ENCODE data around the gene HMGB1.
A peak's percentile ranks its signal among the peaks of the same experiment; 100 is the strongest.
"Not testable (repeated sequence)": the region's sequence is repeated elsewhere in the genome, so short reads cannot be mapped to it uniquely, and the experiment has no call there.

The HMGB1 gene

DNA sequence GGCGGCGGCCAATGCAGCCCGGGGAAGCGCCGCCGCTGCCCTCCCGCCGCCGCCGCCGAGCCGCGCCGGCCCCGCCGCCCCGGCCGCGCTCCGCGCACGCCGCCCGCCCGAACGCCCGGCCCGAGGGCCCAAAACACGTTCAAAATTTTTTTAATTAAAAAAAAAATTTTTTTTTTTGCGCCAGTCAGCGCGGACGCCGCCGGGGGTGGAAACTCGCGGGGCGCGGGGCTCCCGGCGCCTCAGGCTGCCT is 468 bp downstream of the HMGB1 start:
- no peak for DNase-seq

- DNase-seq, result peak; percentile 70
These were observed 1.0 kb downstream of the HMGB1 start for GRCh38 chr13:30464496-30465342.

- peak; percentile 52 for DNase-seq
These were observed 1.8 kb downstream of the HMGB1 start for GRCh38 chr13:30463787-30464495.

DNA sequence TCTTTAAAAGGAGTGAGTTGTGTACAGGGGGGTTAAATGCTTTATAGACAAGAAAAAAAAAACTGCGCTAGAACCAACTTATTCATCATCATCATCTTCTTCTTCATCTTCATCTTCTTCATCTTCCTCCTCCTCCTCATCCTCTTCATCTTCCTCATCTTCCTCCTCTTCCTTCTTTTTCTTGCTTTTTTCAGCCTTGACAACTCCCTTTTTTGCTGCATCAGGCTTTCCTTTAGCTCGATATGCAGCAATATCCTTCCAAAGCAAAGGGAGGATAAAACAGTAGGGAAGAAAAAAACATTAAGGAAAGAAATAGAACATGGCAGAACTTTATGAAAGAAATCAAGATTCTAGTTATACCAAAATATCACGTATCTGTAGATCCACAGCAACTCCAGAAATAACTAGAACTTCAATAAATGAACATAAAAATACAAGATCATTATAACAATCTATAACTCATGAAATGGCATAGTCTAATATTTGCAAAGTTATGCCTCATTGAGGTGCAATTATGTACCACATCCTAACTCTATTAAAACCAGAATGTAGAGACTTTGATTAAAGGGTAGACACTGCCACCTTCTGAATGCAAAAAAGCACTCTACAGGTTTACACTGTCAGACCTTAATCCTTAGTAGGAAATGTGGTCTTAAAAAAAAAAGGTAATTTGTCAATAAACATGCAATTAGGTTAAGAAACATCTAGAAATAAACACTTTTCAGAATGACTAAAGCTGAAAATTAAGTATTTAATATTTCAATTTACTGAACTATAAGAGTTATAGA is 4.3 kb downstream of the HMGB1 start:
- not testable (repeated sequence) for DNase-seq

DNA sequence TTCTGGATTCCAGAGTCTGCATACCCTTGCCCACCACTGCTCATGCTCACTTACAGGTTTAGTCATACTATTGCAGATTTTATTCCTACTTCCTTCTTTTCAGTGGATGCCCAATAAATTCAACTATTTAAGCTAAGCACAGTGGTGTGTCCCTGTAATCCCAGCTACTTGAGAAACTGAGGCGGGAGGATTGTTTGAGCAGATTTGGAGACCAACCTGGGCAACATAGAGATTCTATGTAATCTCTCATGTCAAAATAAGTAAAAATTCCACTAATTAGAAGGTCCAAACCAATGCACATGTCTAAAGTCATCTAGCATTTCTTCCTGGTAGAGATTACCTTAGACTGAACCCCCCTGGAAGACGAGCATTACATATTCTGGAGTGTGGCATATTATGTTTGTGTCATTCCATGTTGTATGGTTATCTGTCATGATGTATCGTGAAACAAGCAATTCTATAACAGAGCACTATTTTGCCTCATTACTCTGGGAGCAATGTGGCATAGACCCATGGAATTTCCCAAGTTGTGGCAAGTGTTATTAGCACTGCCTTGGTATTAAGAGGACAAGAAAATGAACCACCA is 8.3 kb downstream of the HMGB1 start:
- no peak for DNase-seq

DNA sequence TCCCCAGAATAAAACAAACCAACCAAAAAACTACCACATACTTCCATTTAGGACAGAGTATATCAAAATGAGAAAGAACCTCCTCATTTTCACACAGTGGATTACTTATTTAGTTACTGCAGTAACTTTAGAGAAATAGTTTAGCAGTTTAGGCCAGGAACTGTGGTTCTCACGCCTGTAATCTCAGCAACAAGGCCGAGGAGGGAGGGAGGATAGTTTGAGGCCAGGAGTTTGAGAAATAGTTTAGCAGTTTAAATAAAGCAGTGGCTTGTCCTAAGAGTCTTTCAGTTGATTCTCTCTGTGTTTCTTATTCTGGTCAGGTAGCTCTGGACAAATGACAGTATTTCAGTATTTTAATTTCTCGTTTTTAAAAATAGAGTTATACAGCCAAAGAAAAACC is 9.4 kb downstream of the HMGB1 start:
- DNase-seq, result no peak

DNA sequence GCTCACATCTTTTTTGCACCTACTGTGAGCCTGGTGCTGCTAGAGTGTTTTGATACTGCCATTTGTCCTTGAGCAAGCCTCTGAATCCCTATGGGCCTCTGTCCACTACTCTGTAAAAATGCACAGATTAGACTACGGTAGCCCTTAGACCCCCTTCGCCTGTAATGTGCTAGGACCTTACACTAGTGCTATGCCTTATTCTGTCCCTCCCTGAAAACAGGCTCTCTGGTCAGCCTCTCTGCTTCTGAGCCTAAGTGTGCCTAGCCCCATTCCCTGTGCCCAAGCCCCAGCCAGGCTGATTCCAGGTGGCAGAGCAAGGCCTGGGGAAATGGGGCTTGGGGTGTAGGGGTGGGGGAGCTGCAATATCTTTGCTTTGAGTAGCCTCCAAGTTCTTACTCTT is 10.7 kb downstream of the HMGB1 start:
- no peak for DNase-seq

- DNase-seq, result no peak
These were observed 12.0 kb downstream of the HMGB1 start for GRCh38 chr13:30453727-30454126.

DNA sequence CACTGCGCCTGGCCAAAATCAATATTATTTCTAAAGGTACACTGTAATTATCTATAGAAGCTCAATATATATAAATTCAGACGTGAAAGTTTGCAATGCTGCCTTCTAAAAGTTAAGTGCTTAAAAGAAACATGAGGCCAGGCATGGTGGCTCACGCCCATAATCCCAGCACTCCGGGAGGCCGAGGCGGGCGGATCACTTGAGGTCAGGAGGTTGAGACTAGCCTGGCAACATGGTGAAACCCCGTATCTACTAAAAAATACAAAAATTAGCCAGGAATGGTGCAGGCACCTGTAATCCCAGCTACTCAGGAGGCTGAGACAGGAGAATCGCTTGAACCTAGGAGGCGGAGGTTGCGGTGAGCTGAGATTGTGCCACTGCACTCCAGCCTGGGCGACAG is 14.3 kb downstream of the HMGB1 start:
- DNase-seq, result not testable (repeated sequence)

DNA sequence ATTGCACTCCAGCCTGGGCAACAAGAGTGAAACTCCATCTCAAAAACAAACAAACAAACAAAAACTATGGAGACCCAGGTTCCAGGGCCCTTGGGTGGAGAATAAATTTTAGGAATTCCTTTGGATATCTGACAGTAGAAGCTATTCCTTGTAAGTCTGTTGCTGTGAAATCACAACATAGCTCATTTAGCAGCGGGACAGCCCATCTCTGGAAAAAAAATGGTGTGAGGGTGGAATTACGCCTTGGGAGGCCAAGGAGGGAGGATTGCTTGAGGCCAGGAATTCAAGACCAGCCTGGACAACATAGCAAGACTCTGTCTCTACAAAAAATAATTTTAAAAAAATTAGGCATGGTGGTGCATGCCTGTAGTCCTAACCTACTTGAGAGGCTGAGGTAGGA is 15.7 kb downstream of the HMGB1 start:
- no peak for DNase-seq

- no peak for DNase-seq
These were observed 17.3 kb downstream of the HMGB1 start for GRCh38 chr13:30448441-30448840.

- DNase-seq, result no peak
These were observed 19.6 kb downstream of the HMGB1 start for GRCh38 chr13:30446126-30446500.

DNA sequence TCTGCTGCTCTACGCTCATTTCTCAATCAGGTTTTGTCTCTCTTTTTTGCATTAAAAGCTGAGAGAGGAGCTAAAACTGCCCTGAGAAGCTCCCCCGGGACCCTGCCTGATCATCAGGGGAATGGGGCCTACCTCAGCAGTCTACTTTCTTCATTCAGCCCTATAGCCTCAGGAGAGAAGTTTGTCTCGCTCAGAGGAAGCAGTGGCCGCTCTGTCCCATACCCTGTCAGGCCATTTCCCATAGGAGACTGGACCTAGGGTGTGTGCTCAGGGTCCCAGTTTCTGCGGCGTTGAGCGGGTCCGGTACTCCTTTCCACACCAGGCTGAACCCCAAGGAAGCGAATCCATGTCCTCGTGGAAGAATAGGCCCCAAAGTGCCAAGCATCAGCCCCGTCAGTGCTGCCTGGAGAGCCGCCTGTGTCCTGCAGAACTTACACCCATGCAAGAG is 21.8 kb downstream of the HMGB1 start:
- no peak for DNase-seq

- not testable (repeated sequence) for DNase-seq
These were observed 22.2 kb downstream of the HMGB1 start for GRCh38 chr13:30443491-30443890.

DNA sequence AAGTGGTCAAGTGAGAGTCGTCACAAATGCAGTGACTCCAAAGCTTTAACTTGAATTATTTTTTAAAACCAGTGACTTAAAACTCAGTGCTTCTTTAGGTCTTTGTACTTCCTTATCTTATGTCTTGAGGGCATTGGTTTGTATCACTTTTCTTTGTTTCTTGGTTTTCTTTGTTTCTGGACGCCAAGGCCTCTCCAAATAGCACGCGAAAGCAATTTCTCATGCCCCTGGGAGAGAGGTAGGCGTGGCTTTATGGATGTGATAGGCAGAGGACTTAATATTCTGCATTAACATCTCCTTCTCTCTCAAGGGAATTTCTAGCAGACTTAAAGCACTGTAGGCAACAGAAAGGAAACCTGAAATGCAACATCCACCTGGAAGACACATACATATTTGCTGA is 22.8 kb downstream of the HMGB1 start:
- DNase-seq, result no peak

DNA sequence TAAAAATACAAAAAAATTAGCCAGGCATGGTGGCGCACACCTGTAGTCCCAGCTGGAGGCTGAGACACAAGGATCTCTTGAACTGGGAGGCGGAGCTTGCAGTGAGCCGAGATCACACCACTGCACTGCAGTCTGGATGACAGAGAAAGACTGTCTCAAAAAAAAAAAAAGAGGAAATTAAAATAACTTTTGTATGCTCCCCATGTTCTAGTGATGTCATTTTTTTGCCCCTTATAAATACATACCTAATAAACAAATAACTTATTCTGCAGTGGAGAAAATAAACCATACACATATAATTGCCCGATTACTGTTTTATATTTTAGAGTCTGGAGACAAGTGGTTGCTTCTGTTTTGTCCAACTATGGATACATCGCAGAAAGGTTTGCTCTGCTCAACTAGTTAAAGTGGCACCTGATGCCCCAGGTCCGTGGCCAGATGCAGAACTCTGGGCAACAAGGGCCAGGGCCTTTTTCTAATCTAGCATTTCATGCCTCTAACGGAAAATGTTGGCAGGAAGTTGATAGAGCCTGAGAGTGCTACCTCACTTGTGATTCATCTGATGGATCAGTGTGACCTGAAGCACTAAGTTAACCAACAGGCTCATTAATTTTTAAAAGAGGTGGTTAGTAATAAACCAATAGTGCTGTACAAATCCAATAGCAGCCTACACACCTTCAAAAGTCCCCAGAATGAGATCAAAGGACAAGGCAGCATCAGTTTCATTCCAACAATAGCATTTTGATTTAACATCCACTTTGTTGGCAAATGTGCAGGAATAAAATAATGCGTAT is 24.6 kb downstream of the HMGB1 start:
- DNase-seq, result no peak

DNA sequence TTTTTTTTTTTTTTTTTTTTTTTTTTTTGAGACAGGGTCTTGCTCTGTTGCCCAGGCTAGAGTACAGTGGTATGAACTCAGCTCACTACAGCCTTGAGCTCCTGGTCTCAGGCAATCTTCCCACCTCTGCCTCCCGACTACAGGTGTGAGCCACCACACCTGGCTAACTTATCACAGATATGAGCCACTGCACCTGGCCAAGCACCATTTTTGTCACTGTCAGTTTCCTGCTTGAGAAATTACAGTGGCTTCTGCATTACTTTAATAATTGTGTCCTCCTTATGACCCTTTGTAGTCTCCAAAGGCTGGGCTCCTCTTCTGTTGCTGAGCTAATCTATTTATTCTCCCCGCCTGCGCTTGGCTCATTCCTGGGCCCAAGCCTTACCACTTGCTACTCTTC is 27.4 kb downstream of the HMGB1 start:
- DNase-seq, result no peak

DNA sequence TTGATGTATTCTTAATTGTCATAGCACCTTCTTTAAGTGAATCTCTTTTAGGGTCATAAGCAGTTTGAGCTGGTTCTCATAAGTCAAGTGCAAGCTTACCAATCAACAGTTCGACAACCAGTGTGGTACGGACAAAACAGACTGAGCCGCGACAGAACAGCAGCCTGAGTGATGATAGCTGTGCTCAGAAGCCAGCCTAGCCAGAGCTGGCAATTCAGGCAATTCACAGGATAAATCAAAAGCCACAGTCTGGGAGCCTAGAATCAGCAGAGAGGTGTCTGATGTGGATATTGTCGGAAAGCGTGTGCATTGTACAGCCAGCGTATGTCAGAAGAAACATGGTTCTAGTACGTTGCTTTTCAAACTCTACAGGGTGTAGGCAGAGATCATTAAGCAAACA is 28.6 kb downstream of the HMGB1 start:
- DNase-seq, result no peak

- no peak for DNase-seq
These were observed 29.8 kb downstream of the HMGB1 start for GRCh38 chr13:30435911-30436451.

DNA sequence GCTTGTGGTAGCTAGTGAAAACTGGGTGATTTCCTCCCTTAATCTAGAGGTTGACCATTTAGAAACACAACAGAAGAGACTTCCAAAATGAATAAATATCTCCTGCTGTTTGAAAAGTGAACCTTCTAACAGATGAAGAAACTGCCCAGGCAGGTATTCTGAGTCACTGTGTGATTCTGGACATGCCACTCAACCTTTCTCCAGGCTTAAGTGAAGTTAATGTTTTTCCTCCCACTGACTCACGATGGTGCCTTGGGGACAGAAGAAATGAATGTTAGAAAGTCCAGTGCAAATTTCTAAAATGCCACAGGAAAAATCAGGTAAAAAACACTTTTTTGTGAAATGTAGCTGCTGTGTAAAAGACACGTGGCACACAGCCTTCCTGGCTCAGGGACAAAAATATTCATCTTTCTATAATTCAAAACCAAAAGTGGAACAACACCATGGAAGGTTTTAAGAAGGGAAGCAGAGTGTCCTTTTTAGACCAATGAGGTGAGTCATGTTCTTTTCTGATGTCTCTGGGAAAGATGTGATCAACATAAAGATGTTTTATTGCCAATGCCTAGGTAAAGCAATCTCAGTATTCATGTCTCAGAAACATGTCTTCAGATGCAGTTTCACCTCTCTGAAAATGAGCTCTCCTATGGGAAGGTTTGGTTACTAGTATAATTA is 34.3 kb downstream of the HMGB1 start:
- no peak for DNase-seq
